GM06990 (cell line): ENCODE data around the gene LAIR1.

ENCODE experiments used
- DNase-seq: peaks from one replicate; pipeline ENCODE4 v3.0.0-alpha.2; 2011; ENCODE audit not compliant: insufficient read length; ENCODE audit errors: extremely low read depth
- H3K27me3 ChIP-seq: replicated peaks from 2 replicates; pipeline ENCODE4 v1.6.0; 2011; ENCODE audit warnings: low read length; ENCODE audit not compliant: control insufficient read depth, insufficient read depth
- H3K36me3 ChIP-seq: 2 replicates; pipeline ENCODE4 v1.5.1; 2011; ENCODE audit warnings: low read length; ENCODE audit not compliant: control insufficient read depth, insufficient read depth
- H3K4me3 ChIP-seq: replicated peaks from 2 replicates; pipeline ENCODE4 v1.5.1; 2011; ENCODE audit warnings: low read depth, mild to moderate bottlenecking, control low read depth, low read length
- TF ChIP-seq, protein P1 (sequence below): IDR thresholded peaks from 2 replicates; pipeline ENCODE4 v1.5.1; 2011; ENCODE audit warnings: low read length, control low read depth, mild to moderate bottlenecking, inconsistent platforms; ENCODE audit not compliant: insufficient read depth, poor library complexity, severe bottlenecking

The LAIR1 gene

DNA sequence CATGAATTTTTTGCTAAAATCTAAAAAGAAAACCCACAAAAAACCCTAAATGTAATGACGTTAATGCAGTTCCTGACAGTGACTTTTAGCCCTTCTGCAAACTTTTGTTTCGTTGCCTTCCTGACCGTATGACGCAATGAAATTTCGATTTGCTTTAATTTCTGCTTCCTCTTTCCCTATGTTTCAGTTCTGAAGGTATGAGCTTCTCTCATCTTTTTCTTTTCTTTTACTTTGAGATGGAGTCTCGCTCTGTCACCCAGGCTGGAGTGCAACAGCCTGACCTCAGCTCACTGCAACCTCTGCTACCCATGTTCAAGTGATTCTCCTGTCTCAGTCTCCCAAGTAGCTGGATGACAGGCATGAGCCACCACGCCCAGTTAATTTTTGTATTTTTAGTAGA is 45.7 kb downstream of the LAIR1 start:
- no peaks in the 10 kb centered on the region for H3K36me3 ChIP-seq
- DNase-seq, result no peak
- TF ChIP-seq, protein P1, sequence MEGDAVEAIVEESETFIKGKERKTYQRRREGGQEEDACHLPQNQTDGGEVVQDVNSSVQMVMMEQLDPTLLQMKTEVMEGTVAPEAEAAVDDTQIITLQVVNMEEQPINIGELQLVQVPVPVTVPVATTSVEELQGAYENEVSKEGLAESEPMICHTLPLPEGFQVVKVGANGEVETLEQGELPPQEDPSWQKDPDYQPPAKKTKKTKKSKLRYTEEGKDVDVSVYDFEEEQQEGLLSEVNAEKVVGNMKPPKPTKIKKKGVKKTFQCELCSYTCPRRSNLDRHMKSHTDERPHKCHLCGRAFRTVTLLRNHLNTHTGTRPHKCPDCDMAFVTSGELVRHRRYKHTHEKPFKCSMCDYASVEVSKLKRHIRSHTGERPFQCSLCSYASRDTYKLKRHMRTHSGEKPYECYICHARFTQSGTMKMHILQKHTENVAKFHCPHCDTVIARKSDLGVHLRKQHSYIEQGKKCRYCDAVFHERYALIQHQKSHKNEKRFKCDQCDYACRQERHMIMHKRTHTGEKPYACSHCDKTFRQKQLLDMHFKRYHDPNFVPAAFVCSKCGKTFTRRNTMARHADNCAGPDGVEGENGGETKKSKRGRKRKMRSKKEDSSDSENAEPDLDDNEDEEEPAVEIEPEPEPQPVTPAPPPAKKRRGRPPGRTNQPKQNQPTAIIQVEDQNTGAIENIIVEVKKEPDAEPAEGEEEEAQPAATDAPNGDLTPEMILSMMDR, result no peak
- H3K4me3 ChIP-seq, result no peak overlapping the region
- H3K27me3 ChIP-seq, result 0 out of 2 replicates have a peak, but pooled peaks cover 3% of the 10 kb centered on the region

DNA sequence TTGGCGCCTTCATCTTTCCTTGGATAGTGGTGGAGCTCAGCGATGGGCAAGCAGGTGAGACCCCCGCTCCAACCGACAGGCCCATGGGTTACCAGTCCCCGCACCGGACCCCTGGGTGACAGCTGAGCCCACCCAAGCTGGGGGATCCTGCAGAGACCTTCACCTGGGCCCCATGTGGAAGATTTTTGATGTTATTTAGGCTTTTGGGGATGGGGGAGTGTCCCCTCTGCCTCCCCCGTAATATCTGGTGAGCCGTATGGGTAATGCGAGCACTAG is 46.8 kb downstream of the LAIR1 start:
- DNase-seq, result no peak
- Histone ChIP-seq H3K4me3 (no peak overlapping the region), H3K27me3 (0 out of 2 replicates have a peak, but pooled peaks cover 3% of the 10 kb centered on the region), H3K36me3 (no peaks in the 10 kb centered on the region)
- TF ChIP-seq, protein P1, result no peak

DNA sequence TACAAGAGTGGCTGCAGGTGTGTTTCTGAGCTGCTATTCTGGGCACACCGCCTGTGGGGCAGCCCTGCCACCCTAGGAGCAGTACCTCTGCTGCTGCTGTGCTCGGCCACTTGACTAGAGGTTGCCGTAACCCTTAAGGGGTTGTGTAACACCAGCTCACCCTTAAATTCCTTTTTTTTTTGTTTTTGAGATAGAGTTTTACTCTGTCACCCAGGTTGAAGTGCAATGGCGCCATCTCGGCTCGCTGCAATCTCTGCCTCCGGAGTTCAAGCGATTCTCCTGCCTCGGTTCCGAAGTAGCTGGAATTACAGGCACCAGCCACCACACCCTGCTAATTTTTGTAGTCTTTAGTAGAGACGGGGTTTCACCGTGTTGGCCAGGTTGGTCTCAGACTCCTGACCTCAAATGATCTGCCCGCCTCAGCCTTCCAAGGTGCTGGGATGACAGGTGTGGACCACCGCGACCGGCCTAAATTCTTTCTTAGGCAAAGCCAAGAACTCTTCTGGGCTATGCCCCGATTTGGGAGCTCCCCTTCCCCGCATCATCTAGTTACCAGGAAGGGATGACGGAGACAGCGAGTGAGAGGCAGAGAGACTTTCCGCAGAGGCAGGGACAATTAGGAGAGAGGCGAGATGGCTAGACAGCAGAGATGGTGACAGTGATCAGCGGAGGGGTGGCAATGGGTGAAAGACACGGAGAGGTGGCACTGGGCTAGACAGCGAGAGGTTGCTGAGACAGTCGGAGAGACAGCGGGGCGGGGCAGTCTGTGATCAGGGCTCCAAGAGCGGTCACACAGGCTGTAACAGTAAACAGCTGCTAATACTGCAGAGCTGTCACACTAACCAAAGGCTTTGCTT is 47.4 kb downstream of the LAIR1 start:
- no peak for DNase-seq
- Histone ChIP-seq H3K27me3 (0 out of 2 replicates have a peak, but pooled peaks cover 3% of the 10 kb centered on the region), H3K4me3 (no peak overlapping the region), H3K36me3 (no peaks in the 10 kb centered on the region)
- TF ChIP-seq, protein P1, result no peak

DNA sequence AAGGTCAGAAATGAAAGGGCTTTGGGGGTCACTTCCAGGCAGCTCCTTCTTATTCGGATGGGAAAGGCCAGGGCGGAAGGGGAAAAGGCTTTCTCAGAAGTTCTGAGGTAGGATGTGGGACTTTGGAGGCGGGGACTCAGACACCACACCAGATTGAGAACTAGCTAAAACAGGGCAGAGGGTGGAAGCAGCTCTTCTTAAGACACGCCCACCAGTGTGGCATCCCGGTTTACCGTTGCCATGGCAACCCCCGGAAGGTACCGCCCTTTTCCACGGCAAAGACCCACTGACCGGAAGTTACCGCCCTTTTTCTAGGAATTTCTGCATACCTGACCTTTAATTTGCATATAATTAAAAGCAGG is 48.0 kb downstream of the LAIR1 start:
- Histone ChIP-seq H3K36me3 (no peaks in the 10 kb centered on the region), H3K27me3 (0 out of 2 replicates have a peak, but pooled peaks cover 3% of the 10 kb centered on the region), H3K4me3 (no peak overlapping the region)
- DNase-seq, result no peak
- TF ChIP-seq, protein P1, result no peak

DNA sequence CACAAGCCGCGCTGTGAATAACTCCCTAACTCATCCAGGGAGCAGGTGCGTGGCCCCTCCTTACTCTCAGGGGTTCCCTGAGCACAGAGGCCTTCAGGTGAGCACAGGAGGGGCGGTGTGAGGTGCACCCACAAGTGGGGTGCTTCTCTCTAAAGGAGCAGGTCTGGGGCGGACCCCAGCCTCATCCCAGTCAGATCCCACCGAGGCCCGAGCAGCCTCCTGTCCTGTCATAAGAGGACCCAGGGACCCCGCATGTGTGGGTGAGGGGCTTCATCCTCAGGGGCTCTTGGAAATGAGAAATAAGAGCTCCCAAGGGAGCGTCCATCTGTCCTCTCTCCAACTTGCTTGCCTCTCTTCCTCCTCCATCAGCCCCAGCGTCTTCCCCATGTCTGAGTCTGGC is 48.8 kb downstream of the LAIR1 start:
- Histone ChIP-seq H3K27me3 (0 out of 2 replicates have a peak, but pooled peaks cover 3% of the 10 kb centered on the region), H3K4me3 (no peak overlapping the region), H3K36me3 (no peaks in the 10 kb centered on the region)
- TF ChIP-seq, protein P1, result no peak
- DNase-seq, result no peak
